PC-9 (cell line): ENCODE results near the gene LRP1B. TPM values are rescaled to one million over a fixed set of nuclear protein-coding genes. Genes with fewer than 3 reads are reported as not detected.

Experiments
- BruUV-seq: library from RNA; stranded (reverse); fragments of 400-500 nt; replicated peaks from 2 replicates; lab custom pipeline; 2021; lab: Mats Ljungman, UMichigan
- CTCF ChIA-PET: fragments of 300-600 bp; sonication (Branson Sonifier 250); formaldehyde crosslinking; loops from one replicate; lab custom pipeline; 2022; ENCODE audit warnings: antibody characterized with exemption; lab: Charles Lee
- POLR2A ChIA-PET: fragments of 300-600 bp; sonication (Branson Sonifier 250); formaldehyde crosslinking; loops from one replicate; lab custom pipeline; 2022; ENCODE audit warnings: antibody characterized with exemption; ENCODE audit not compliant: unreplicated experiment; lab: Charles Lee
- DNase-seq, 2 experiments: peaks; one replicate each; pipeline versions ENCODE4 v3.0.0 to v3.0.0-alpha.2; 2015 to 2022; ENCODE audit warnings: mixed read lengths in 1 of 2
- H2AFZ ChIP-seq: fragments of 200-600 bp; sonication (generic); 2 replicates; pipeline ENCODE4 v1.8.1; 2017; ENCODE audit warnings: antibody characterized with exemption
- H3F3A ChIP-seq: fragments of 200-600 bp; sonication (generic); 2 replicates; pipeline ENCODE4 v1.8.1; 2017; ENCODE audit warnings: antibody characterized with exemption, mild to moderate bottlenecking, low read depth; ENCODE audit not compliant: insufficient read depth
- H3K27ac ChIP-seq: fragments of 200-600 bp; sonication (generic); 2 replicates; pipeline ENCODE4 v1.6.1; 2016; ENCODE audit warnings: mixed run types
- H3K27me3 ChIP-seq: fragments of 200-600 bp; sonication (generic); 2 replicates; pipeline ENCODE4 v1.6.1; 2016; ENCODE audit warnings: low read depth, mixed run types; ENCODE audit not compliant: insufficient read depth
- H3K36me3 ChIP-seq: fragments of 200-600 bp; sonication (generic); 2 replicates; pipeline ENCODE4 v1.6.1; 2016; ENCODE audit warnings: low read depth, mixed run types
- H3K4me1 ChIP-seq: fragments of 200-600 bp; sonication (generic); replicated peaks from 2 replicates; pipeline ENCODE4 v1.6.1; 2016; ENCODE audit warnings: mixed run types; ENCODE audit not compliant: insufficient read depth
- H3K4me2 ChIP-seq: fragments of 200-600 bp; sonication (generic); 2 replicates; pipeline ENCODE4 v1.6.1; 2017; ENCODE audit warnings: mixed run types
- H3K4me3 ChIP-seq: fragments of 200-600 bp; sonication (generic); 2 replicates; pipeline ENCODE4 v1.6.1; 2016; ENCODE audit warnings: mixed run types
- H3K79me2 ChIP-seq: fragments of 200-600 bp; sonication (generic); 2 replicates; pipeline ENCODE4 v1.6.1; 2017; ENCODE audit warnings: low read depth, mixed run types
- H3K9me2 ChIP-seq: fragments of 200-600 bp; sonication (generic); 2 replicates; pipeline ENCODE4 v1.8.1; 2017; ENCODE audit warnings: mild to moderate bottlenecking; ENCODE audit not compliant: insufficient read depth
- H3K9me3 ChIP-seq: fragments of 200-600 bp; sonication (generic); 2 replicates; pipeline ENCODE4 v1.8.1; 2016; ENCODE audit warnings: low read depth; ENCODE audit not compliant: insufficient read depth
- H4K20me1 ChIP-seq: fragments of 200-600 bp; sonication (generic); 2 replicates; pipeline ENCODE4 v1.8.1; 2017; ENCODE audit not compliant: insufficient read depth
- CTCF ChIP-seq: fragments of 200-600 bp; sonication (generic); conservative IDR thresholded peaks from 2 replicates; pipeline ENCODE4 v1.6.1; 2017; ENCODE audit warnings: mixed run types, antibody characterized with exemption, mild to moderate bottlenecking, moderate library complexity
- EZH2 ChIP-seq: fragments of 200-600 bp; sonication (generic); IDR thresholded peaks from 2 replicates; pipeline ENCODE4 v1.8.0; 2017; ENCODE audit warnings: antibody characterized with exemption, low read depth
- intact Hi-C: fragments of 100-400 bp; cut with micrococcal nuclease; formaldehyde crosslinking; loops from one replicate; pipeline ENCODE4 v1.10.0; 2022; ENCODE audit not compliant: unreplicated experiment
- total RNA-seq: library from RNA; stranded (reverse); gene quantifications from 2 replicates; pipeline ENCODE4 v1.2.3, GENCODE V29; 2021

The LRP1B gene
- total RNA-seq, 1 experiment from 2014 or later, result 1.7 TPM

DNA sequence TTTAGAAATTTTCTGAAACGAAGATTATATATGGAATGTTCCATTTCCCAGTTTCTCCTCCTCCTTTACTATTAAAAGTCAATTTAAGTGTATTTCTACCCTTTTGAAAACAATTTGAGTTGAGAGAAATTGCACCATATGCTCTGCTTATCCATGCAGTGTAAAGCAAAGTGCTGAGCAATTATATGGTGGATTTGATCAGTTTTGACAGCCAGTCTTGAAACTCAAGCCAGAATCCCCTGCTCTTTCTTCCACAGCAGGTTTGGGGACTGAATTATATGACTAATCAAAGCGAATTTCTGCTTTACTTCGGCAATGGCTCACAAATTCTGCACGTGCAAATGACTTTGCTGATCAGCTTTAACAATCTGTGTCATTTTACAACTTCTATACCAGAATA lies 1183.6 kb downstream of the LRP1B start:
- H3K36me3 ChIP-seq, result no peaks in the 10 kb centered on the region
- H3F3A ChIP-seq, result no peaks in the 10 kb centered on the region
- no peaks in the 10 kb centered on the region for H3K9me2 ChIP-seq
- no peaks in the 10 kb centered on the region for H3K79me2 ChIP-seq
- no peak overlapping the region for H3K4me3 ChIP-seq
- ChIA-PET CTCF (no interaction called here), POLR2A (no interaction called here)
- H3K4me1 ChIP-seq, result no peaks in the 10 kb centered on the region
- DNase-seq, result no peak
- no peak overlapping the region for H3K4me2 ChIP-seq
- H3K27ac ChIP-seq, result no peak overlapping the region
- no peaks in the 10 kb centered on the region for H3K27me3 ChIP-seq
- no peaks in the 10 kb centered on the region for H4K20me1 ChIP-seq
- H2AFZ ChIP-seq, result no peak overlapping the region
- no peaks in the 10 kb centered on the region for H3K9me3 ChIP-seq
- BruUV-seq, result no TSS peak
- intact Hi-C loops, result no loop called here
- no peak for TF ChIP-seq CTCF
- no peak for TF ChIP-seq EZH2

DNA sequence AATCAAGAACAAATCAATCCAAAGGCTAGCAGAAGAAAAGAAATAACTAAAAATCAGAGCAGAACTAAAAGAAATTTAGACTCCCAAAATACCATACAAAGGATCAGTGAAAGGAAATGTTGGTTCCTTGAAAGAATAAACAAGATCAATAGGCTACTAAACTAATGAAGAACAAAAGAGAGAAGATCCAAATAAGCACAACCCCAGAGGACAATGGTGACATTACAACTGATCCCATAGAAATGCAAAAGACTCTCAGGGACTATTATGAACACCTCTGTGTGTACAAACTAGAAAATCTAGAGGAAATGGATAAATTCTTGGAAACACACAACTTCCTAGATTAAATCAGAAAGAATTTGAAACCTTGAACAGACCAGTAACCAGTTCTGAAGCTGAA lies 1186.9 kb downstream of the LRP1B start:
- H3K4me2 ChIP-seq, result no peak overlapping the region
- no peaks in the 10 kb centered on the region for H3K27me3 ChIP-seq
- no peaks in the 10 kb centered on the region for H3K36me3 ChIP-seq
- no peaks in the 10 kb centered on the region for H3K79me2 ChIP-seq
- no peak for TF ChIP-seq CTCF
- no peak overlapping the region for H2AFZ ChIP-seq
- no peaks in the 10 kb centered on the region for H4K20me1 ChIP-seq
- H3K9me3 ChIP-seq, result no peaks in the 10 kb centered on the region
- BruUV-seq, result no TSS peak
- H3K4me1 ChIP-seq, result no peaks in the 10 kb centered on the region
- DNase-seq, result no peak
- H3F3A ChIP-seq, result no peaks in the 10 kb centered on the region
- CTCF ChIA-PET, result no interaction called here
- POLR2A ChIA-PET, result no interaction called here
- intact Hi-C loops, result no loop called here
- no peak overlapping the region for H3K27ac ChIP-seq
- no peak overlapping the region for H3K4me3 ChIP-seq
- H3K9me2 ChIP-seq, result no peaks in the 10 kb centered on the region

GRCh38 chr2:140942284-140942683 lies 1188.5 kb downstream of the LRP1B start:
- no peak overlapping the region for H3K4me3 ChIP-seq
- H4K20me1 ChIP-seq, result no peaks in the 10 kb centered on the region
- no peak overlapping the region for H3K27ac ChIP-seq
- H3K27me3 ChIP-seq, result no peaks in the 10 kb centered on the region
- no peaks in the 10 kb centered on the region for H3K9me3 ChIP-seq
- H3F3A ChIP-seq, result no peaks in the 10 kb centered on the region
- no peaks in the 10 kb centered on the region for H3K4me1 ChIP-seq
- no peak for DNase-seq
- BruUV-seq, result no TSS peak
- no peaks in the 10 kb centered on the region for H3K79me2 ChIP-seq
- ChIA-PET CTCF (no interaction called here), POLR2A (no interaction called here)
- no peak overlapping the region for H3K4me2 ChIP-seq
- H2AFZ ChIP-seq, result no peak overlapping the region
- H3K36me3 ChIP-seq, result no peaks in the 10 kb centered on the region
- H3K9me2 ChIP-seq, result no peaks in the 10 kb centered on the region
- intact Hi-C loops, result no loop called here
- TF ChIP-seq EZH2, result no peak
- TF ChIP-seq CTCF, result no peak
